WTC11 (cell line): ENCODE results near the gene AMER3. TPM values are rescaled to one million over a fixed set of nuclear protein-coding genes. Genes with fewer than 3 reads are reported as not detected.
A peak's percentile ranks its signal among the peaks of the same experiment; 100 is the strongest.

Experiments used
- ATF1 ChIP-seq: sonication (generic); formaldehyde crosslinking; IDR thresholded peaks from 2 replicates; pipeline ENCODE4 v1.8.1; 2023; ENCODE audit warnings: mild to moderate bottlenecking, moderate library complexity, missing genetic modification reagents
- CBFB ChIP-seq: sonication (generic); formaldehyde crosslinking; IDR thresholded peaks from 2 replicates; pipeline ENCODE4 v1.8.1; 2022; ENCODE audit warnings: mild to moderate bottlenecking, low read depth, missing genetic modification reagents
- CREM ChIP-seq: sonication (generic); formaldehyde crosslinking; IDR thresholded peaks from 2 replicates; pipeline ENCODE4 v1.8.1; 2022; ENCODE audit warnings: mild to moderate bottlenecking, missing genetic modification reagents, moderate library complexity
- ELF4 ChIP-seq: sonication (generic); formaldehyde crosslinking; IDR thresholded peaks from 2 replicates; pipeline ENCODE4 v1.8.1; 2022; ENCODE audit warnings: low read depth, mild to moderate bottlenecking, moderate library complexity, missing genetic modification reagents
- ETV6 ChIP-seq: sonication (generic); formaldehyde crosslinking; IDR thresholded peaks from 2 replicates; pipeline ENCODE4 v1.8.1; 2022; ENCODE audit warnings: mild to moderate bottlenecking, missing genetic modification reagents
- GABPB1 ChIP-seq: sonication (generic); formaldehyde crosslinking; IDR thresholded peaks from 2 replicates; pipeline ENCODE4 v1.8.1; 2023; ENCODE audit warnings: mild to moderate bottlenecking, missing genetic modification reagents
- JAZF1 ChIP-seq: fragments of 250-450 bp; sonication (Bioruptor Pico); IDR thresholded peaks from 2 replicates; pipeline ENCODE4 v1.9.0; 2021; ENCODE audit warnings: moderate library complexity, mild to moderate bottlenecking, inconsistent platforms
- KAT7 ChIP-seq: sonication (generic); formaldehyde crosslinking; IDR thresholded peaks from 2 replicates; pipeline ENCODE4 v1.8.1; 2023; ENCODE audit warnings: missing genetic modification reagents, mild to moderate bottlenecking, borderline replicate concordance
- PRDM15 ChIP-seq: sonication (generic); formaldehyde crosslinking; IDR thresholded peaks from 2 replicates; pipeline ENCODE4 v1.8.0; 2022; ENCODE audit warnings: missing genetic modification reagents
- PRRX2 ChIP-seq: fragments of 250-450 bp; sonication (Bioruptor Pico); IDR thresholded peaks from 2 replicates; pipeline ENCODE4 v1.8.0; 2021; ENCODE audit warnings: mild to moderate bottlenecking
- SP1 ChIP-seq: sonication (generic); formaldehyde crosslinking; conservative IDR thresholded peaks from 2 replicates; pipeline ENCODE4 v1.8.1; 2022; ENCODE audit warnings: missing genetic modification reagents
- USF1 ChIP-seq: sonication (generic); formaldehyde crosslinking; IDR thresholded peaks from 2 replicates; pipeline ENCODE4 v1.8.0; 2022; ENCODE audit warnings: mild to moderate bottlenecking, missing genetic modification reagents
- ZNF121 ChIP-seq: sonication (generic); formaldehyde crosslinking; IDR thresholded peaks from 2 replicates; pipeline ENCODE4 v1.8.0; 2023; ENCODE audit warnings: missing genetic modification reagents
- ZNF317 ChIP-seq: sonication (generic); formaldehyde crosslinking; IDR thresholded peaks from 2 replicates; pipeline ENCODE4 v1.8.1; 2023; ENCODE audit warnings: low read depth, mild to moderate bottlenecking, moderate library complexity, missing genetic modification reagents, borderline replicate concordance
- ZNF396 ChIP-seq: fragments of 250-450 bp; sonication (Bioruptor Pico); IDR thresholded peaks from 2 replicates; pipeline ENCODE4 v1.8.0; 2021; ENCODE audit warnings: mild to moderate bottlenecking, moderate library complexity, borderline replicate concordance
- ZNF671 ChIP-seq: fragments of 250-450 bp; sonication (Bioruptor Pico); IDR thresholded peaks from 2 replicates; pipeline ENCODE4 v1.8.0; 2021; ENCODE audit warnings: mild to moderate bottlenecking
- total RNA-seq: library from RNA; stranded (reverse); gene quantifications from 3 replicates; pipeline ENCODE4 v1.2.3, GENCODE V29; 2021
- TF ChIP-seq, protein P1 (sequence below): fragments of 250-450 bp; sonication (Bioruptor Pico); IDR thresholded peaks from 2 replicates; pipeline ENCODE4 v1.9.0; 2021; ENCODE audit warnings: mild to moderate bottlenecking
- TF ChIP-seq, protein P2 (sequence below): sonication (generic); formaldehyde crosslinking; IDR thresholded peaks from 2 replicates; pipeline ENCODE4 v1.8.0; 2022; ENCODE audit warnings: mild to moderate bottlenecking, missing genetic modification reagents
- TF ChIP-seq, protein P3 (sequence below): fragments of 250-450 bp; sonication (Bioruptor Pico); IDR thresholded peaks from 2 replicates; pipeline ENCODE4 v1.9.0; 2021; ENCODE audit warnings: mild to moderate bottlenecking, borderline replicate concordance
- TF ChIP-seq, protein P4 (sequence below): sonication (generic); formaldehyde crosslinking; conservative IDR thresholded peaks from 2 replicates; pipeline ENCODE4 v1.8.1; 2023; ENCODE audit warnings: mild to moderate bottlenecking, low read depth, missing genetic modification reagents, moderate library complexity
- TF ChIP-seq, protein P5 (sequence below): sonication (generic); formaldehyde crosslinking; IDR thresholded peaks from 2 replicates; pipeline ENCODE4 v1.8.1; 2023; ENCODE audit warnings: mild to moderate bottlenecking, missing genetic modification reagents

AMER3 gene
- total RNA-seq, 1 experiment from 2014 or later: 0.13 TPM

GRCh38 chr2:130756053-130756873, 923 bp downstream of the AMER3 start (continued):
- no peak for TF ChIP-seq ELF4 (CRISPR knock-in tag)
- TF ChIP-seq ATF1 (CRISPR knock-in tag): no peak
- no peak for TF ChIP-seq PRDM15 (CRISPR knock-in tag)
- TF ChIP-seq, protein P1, sequence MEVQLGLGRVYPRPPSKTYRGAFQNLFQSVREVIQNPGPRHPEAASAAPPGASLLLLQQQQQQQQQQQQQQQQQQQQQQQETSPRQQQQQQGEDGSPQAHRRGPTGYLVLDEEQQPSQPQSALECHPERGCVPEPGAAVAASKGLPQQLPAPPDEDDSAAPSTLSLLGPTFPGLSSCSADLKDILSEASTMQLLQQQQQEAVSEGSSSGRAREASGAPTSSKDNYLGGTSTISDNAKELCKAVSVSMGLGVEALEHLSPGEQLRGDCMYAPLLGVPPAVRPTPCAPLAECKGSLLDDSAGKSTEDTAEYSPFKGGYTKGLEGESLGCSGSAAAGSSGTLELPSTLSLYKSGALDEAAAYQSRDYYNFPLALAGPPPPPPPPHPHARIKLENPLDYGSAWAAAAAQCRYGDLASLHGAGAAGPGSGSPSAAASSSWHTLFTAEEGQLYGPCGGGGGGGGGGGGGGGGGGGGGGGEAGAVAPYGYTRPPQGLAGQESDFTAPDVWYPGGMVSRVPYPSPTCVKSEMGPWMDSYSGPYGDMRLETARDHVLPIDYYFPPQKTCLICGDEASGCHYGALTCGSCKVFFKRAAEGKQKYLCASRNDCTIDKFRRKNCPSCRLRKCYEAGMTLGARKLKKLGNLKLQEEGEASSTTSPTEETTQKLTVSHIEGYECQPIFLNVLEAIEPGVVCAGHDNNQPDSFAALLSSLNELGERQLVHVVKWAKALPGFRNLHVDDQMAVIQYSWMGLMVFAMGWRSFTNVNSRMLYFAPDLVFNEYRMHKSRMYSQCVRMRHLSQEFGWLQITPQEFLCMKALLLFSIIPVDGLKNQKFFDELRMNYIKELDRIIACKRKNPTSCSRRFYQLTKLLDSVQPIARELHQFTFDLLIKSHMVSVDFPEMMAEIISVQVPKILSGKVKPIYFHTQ: no peak
- TF ChIP-seq, protein P2, sequence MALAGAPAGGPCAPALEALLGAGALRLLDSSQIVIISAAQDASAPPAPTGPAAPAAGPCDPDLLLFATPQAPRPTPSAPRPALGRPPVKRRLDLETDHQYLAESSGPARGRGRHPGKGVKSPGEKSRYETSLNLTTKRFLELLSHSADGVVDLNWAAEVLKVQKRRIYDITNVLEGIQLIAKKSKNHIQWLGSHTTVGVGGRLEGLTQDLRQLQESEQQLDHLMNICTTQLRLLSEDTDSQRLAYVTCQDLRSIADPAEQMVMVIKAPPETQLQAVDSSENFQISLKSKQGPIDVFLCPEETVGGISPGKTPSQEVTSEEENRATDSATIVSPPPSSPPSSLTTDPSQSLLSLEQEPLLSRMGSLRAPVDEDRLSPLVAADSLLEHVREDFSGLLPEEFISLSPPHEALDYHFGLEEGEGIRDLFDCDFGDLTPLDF (CRISPR knock-in tag): no peak
- TF ChIP-seq, protein P3, sequence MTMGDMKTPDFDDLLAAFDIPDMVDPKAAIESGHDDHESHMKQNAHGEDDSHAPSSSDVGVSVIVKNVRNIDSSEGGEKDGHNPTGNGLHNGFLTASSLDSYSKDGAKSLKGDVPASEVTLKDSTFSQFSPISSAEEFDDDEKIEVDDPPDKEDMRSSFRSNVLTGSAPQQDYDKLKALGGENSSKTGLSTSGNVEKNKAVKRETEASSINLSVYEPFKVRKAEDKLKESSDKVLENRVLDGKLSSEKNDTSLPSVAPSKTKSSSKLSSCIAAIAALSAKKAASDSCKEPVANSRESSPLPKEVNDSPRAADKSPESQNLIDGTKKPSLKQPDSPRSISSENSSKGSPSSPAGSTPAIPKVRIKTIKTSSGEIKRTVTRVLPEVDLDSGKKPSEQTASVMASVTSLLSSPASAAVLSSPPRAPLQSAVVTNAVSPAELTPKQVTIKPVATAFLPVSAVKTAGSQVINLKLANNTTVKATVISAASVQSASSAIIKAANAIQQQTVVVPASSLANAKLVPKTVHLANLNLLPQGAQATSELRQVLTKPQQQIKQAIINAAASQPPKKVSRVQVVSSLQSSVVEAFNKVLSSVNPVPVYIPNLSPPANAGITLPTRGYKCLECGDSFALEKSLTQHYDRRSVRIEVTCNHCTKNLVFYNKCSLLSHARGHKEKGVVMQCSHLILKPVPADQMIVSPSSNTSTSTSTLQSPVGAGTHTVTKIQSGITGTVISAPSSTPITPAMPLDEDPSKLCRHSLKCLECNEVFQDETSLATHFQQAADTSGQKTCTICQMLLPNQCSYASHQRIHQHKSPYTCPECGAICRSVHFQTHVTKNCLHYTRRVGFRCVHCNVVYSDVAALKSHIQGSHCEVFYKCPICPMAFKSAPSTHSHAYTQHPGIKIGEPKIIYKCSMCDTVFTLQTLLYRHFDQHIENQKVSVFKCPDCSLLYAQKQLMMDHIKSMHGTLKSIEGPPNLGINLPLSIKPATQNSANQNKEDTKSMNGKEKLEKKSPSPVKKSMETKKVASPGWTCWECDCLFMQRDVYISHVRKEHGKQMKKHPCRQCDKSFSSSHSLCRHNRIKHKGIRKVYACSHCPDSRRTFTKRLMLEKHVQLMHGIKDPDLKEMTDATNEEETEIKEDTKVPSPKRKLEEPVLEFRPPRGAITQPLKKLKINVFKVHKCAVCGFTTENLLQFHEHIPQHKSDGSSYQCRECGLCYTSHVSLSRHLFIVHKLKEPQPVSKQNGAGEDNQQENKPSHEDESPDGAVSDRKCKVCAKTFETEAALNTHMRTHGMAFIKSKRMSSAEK (CRISPR knock-in tag): no peak
- TF ChIP-seq GABPB1 (CRISPR knock-in tag): no peak
- TF ChIP-seq JAZF1 (CRISPR knock-in tag): no peak
- TF ChIP-seq ZNF121 (CRISPR knock-in tag): no peak
- no peak for TF ChIP-seq KAT7
- no peak for TF ChIP-seq PRRX2
- TF ChIP-seq, protein P4, sequence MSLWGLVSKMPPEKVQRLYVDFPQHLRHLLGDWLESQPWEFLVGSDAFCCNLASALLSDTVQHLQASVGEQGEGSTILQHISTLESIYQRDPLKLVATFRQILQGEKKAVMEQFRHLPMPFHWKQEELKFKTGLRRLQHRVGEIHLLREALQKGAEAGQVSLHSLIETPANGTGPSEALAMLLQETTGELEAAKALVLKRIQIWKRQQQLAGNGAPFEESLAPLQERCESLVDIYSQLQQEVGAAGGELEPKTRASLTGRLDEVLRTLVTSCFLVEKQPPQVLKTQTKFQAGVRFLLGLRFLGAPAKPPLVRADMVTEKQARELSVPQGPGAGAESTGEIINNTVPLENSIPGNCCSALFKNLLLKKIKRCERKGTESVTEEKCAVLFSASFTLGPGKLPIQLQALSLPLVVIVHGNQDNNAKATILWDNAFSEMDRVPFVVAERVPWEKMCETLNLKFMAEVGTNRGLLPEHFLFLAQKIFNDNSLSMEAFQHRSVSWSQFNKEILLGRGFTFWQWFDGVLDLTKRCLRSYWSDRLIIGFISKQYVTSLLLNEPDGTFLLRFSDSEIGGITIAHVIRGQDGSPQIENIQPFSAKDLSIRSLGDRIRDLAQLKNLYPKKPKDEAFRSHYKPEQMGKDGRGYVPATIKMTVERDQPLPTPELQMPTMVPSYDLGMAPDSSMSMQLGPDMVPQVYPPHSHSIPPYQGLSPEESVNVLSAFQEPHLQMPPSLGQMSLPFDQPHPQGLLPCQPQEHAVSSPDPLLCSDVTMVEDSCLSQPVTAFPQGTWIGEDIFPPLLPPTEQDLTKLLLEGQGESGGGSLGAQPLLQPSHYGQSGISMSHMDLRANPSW (CRISPR knock-in tag): no peak
- TF ChIP-seq USF1: no peak
- no peak for TF ChIP-seq ETV6
- TF ChIP-seq CBFB: no peak
- TF ChIP-seq ZNF396 (CRISPR knock-in tag): no peak
- TF ChIP-seq ZNF671 (CRISPR knock-in tag): no peak
- TF ChIP-seq ZNF317 (CRISPR knock-in tag): 0 out of 2 replicates have a peak, but pooled peaks have one; percentile 43
- TF ChIP-seq, protein P5, sequence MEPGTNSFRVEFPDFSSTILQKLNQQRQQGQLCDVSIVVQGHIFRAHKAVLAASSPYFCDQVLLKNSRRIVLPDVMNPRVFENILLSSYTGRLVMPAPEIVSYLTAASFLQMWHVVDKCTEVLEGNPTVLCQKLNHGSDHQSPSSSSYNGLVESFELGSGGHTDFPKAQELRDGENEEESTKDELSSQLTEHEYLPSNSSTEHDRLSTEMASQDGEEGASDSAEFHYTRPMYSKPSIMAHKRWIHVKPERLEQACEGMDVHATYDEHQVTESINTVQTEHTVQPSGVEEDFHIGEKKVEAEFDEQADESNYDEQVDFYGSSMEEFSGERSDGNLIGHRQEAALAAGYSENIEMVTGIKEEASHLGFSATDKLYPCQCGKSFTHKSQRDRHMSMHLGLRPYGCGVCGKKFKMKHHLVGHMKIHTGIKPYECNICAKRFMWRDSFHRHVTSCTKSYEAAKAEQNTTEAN (CRISPR knock-in tag): no peak
- peak; percentile 58; the same call in 1 of the 2 replicates for TF ChIP-seq SP1 (CRISPR knock-in tag)
- TF ChIP-seq CREM (CRISPR knock-in tag): peak; percentile 76; the same call in 1 of the 2 replicates
